Kidney capillary endothelial cell (primary cell): ENCODE measurements around the gene SLC39A7.

Experiments used
- DNase-seq: peaks from one replicate; pipeline ENCODE4 v3.0.0-alpha.2; 2018; ENCODE audit warnings: low spot score

The SLC39A7 gene

GRCh38 chr6:33170176-33171015 lies 30.3 kb upstream of the SLC39A7 start:
- no peak for DNase-seq

GRCh38 chr6:33171016-33171879 lies 29.4 kb upstream of the SLC39A7 start:
- DNase-seq: no peak

- DNase-seq: no peak
These were observed 28.6 kb upstream of the SLC39A7 start for GRCh38 chr6:33171880-33172687.

GRCh38 chr6:33172688-33173534 lies 27.8 kb upstream of the SLC39A7 start:
- DNase-seq: no peak

- DNase-seq: no peak
These were observed 27.0 kb upstream of the SLC39A7 start for GRCh38 chr6:33173535-33174180.

- no peak for DNase-seq
These were observed 25.9 kb upstream of the SLC39A7 start for GRCh38 chr6:33174784-33175183.

GRCh38 chr6:33175436-33176069 lies 25.1 kb upstream of the SLC39A7 start:
- no peak for DNase-seq

- DNase-seq: no peak
These were observed 23.8 kb upstream of the SLC39A7 start for GRCh38 chr6:33176906-33177305.

- no peak for DNase-seq
These were observed 22.9 kb upstream of the SLC39A7 start for GRCh38 chr6:33177552-33178446.

GRCh38 chr6:33178755-33179475 lies 21.8 kb upstream of the SLC39A7 start:
- no peak for DNase-seq

- no peak for DNase-seq
These were observed 19.5 kb upstream of the SLC39A7 start for GRCh38 chr6:33181141-33181540.

GRCh38 chr6:33183071-33183683 lies 17.5 kb upstream of the SLC39A7 start:
- no peak for DNase-seq

GRCh38 chr6:33185190-33185589 lies 15.5 kb upstream of the SLC39A7 start:
- DNase-seq: no peak

GRCh38 chr6:33185654-33186187 lies 14.9 kb upstream of the SLC39A7 start:
- DNase-seq: no peak

GRCh38 chr6:33187809-33188208 lies 12.9 kb upstream of the SLC39A7 start:
- no peak for DNase-seq

- no peak for DNase-seq
These were observed 11.5 kb upstream of the SLC39A7 start for GRCh38 chr6:33189164-33189563.

- DNase-seq: no peak
These were observed 10.8 kb upstream of the SLC39A7 start for GRCh38 chr6:33189625-33190448.
